Gastrocnemius medialis (tissue), 4 donors: ENCODE data around the gene HOXB5. TPM values are rescaled to one million over a fixed set of nuclear protein-coding genes. Genes with fewer than 3 reads are reported as not detected.

Experiments used
- ATAC-seq, 2 donors: fragments of 150-250 bp; one replicate each; pipeline ENCODE4 v1.9.1; 2016
- DNase-seq, 2 donors: peaks; one replicate each; pipeline ENCODE4 v3.0.0-alpha.2; 2019
- H3K27ac ChIP-seq, 4 donors: fragments of 200-600 bp; sonication (generic); 1 replicate in 1 of 4; 2 replicates in 3 of 4; pipeline ENCODE4 v1.5.1; 2016 to 2018; ENCODE audit warnings: mild to moderate bottlenecking in 2 of 4, moderate library complexity in 1 of 4
- H3K27me3 ChIP-seq, 3 donors: fragments of 200-600 bp; sonication (generic) in 2 of 3; 1 replicate in 1 of 3; 2 replicates in 2 of 3; pipeline versions ENCODE4 v1.5.1 to v1.6.0; 2016 to 2019; ENCODE audit warnings: mild to moderate bottlenecking in 1 of 3, moderate library complexity in 1 of 3
- H3K36me3 ChIP-seq, 2 donors: fragments of 200-600 bp; sonication (generic) in 1 of 2; one replicate each; pipeline ENCODE4 v1.5.1; 2017 to 2018
- H3K4me1 ChIP-seq, 2 donors: fragments of 200-600 bp; sonication (generic) in 1 of 2; one replicate each; pipeline ENCODE4 v1.5.1; 2016 to 2017; ENCODE audit warnings: mild to moderate bottlenecking in 2 of 2
- H3K4me3 ChIP-seq, 4 donors: fragments of 200-600 bp; sonication (generic) in 3 of 4; 1 replicate in 1 of 4; 2 replicates in 3 of 4; pipeline ENCODE4 v1.5.1; 2016 to 2019; ENCODE audit warnings: mild to moderate bottlenecking in 2 of 4
- H3K9me3 ChIP-seq, 3 donors: fragments of 200-600 bp; sonication (generic) in 2 of 3; 1 replicate in 1 of 3; 2 replicates in 2 of 3; pipeline ENCODE4 v1.5.1; 2016 to 2019
- POLR2A ChIP-seq, 2 donors: fragments of 450-650 bp; IDR thresholded peaks; one replicate each; pipeline ENCODE4 v1.6.1; 2017; ENCODE audit warnings: antibody characterized with exemption in 2 of 2, mild to moderate bottlenecking in 2 of 2, moderate library complexity in 2 of 2
- in situ Hi-C, 4 donors: fragments of 200-750 bp; cut with MboI; loops; one replicate each; pipeline versions ENCODE4 v1.15.0 to v1.8.0; 2017; ENCODE audit warnings: low sequenced_read_pairs in 4 of 4
- intact Hi-C: fragments of 100-400 bp; cut with DNase I; formaldehyde crosslinking; loops from one replicate; pipeline ENCODE4 v1.15.1; 2023; ENCODE audit warnings: low total_unique reads
- total RNA-seq, 4 donors: library from RNA; depleted of rRNA; stranded (reverse); fragments of >200 nt; gene quantifications; one replicate each; pipeline versions ENCODE4 v1.1.0 to v1.2.3, GENCODE V29; 2016
- TF ChIP-seq, protein P1 (sequence below), 5 experiments: fragments of 450-650 bp in 3 of 5; fragments of 200-600 bp in 2 of 5; sonication (generic) in 2 of 5; IDR thresholded peaks in 4 of 5; conservative IDR thresholded peaks in 1 of 5; 1 replicate in 4 of 5; 2 replicates in 1 of 5; pipeline ENCODE4 v1.5.1; 2016 to 2019; ENCODE audit warnings: antibody characterized with exemption in 5 of 5, mild to moderate bottlenecking in 3 of 5, moderate library complexity in 3 of 5

The HOXB5 gene
- total RNA-seq, 4 donors from 2014 or later = not detected

DNA sequence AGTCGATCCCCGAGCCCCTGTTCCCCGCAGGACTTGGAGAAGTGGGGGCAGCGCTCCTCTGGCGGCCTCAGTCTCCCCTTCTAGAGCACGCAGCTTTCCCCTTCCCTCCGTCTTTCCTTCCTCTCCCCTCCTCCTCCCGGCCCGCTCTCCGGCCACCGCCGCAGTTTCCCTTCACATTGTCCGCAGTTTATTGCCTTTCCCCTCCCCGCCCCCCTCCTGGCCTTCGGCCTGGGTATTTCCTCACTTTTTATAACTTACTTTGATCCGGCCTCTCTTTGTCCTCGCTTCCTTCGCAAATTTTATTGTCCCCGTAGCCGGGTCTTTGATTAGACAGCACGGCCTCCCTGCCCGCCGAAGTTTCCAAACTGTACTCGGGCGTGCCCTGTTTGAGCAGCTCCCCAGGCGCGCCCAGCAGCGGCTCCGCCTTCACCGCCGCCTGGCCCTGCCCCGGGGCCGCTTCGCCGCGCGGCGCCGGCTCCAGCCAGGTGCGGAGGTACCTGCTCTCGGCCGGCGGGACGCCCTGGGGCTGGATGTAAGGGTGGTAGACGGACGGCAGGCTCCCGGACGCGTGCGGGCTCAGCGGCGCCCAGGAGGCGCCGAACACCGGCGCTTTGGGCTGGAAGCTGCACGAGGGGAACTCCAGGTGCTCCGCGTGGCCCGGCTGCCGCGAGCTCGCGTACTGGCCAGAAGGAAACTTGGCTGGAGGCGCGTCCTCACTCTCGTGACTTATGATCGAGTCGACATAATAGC, 32.1 kb upstream of the HOXB5 start:
- H3K9me3 ChIP-seq = no peaks in the 10 kb centered on the region
- ATAC-seq = peak in 1 of 2 donors; percentile 30
- TF ChIP-seq POLR2A (IDR thresholded peaks at IDR 0.05) = no peak
- TF ChIP-seq, protein P1, sequence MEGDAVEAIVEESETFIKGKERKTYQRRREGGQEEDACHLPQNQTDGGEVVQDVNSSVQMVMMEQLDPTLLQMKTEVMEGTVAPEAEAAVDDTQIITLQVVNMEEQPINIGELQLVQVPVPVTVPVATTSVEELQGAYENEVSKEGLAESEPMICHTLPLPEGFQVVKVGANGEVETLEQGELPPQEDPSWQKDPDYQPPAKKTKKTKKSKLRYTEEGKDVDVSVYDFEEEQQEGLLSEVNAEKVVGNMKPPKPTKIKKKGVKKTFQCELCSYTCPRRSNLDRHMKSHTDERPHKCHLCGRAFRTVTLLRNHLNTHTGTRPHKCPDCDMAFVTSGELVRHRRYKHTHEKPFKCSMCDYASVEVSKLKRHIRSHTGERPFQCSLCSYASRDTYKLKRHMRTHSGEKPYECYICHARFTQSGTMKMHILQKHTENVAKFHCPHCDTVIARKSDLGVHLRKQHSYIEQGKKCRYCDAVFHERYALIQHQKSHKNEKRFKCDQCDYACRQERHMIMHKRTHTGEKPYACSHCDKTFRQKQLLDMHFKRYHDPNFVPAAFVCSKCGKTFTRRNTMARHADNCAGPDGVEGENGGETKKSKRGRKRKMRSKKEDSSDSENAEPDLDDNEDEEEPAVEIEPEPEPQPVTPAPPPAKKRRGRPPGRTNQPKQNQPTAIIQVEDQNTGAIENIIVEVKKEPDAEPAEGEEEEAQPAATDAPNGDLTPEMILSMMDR (IDR thresholded peaks at IDR 0.05 in 4 of 5, conservative IDR thresholded peaks at IDR 0.05 in 1 of 5) = no peak
- peak overlapping the region; percentile 39 to 53 (median 48) for H3K4me3 ChIP-seq
- H3K27me3 ChIP-seq = peaks cover 94 to 100% (median 98%) of the 10 kb centered on the region in 3 donors
- peaks cover 13 to 26% of the 10 kb centered on the region in 2 donors for H3K4me1 ChIP-seq
- no peak overlapping the region for H3K27ac ChIP-seq
- no peak for DNase-seq
- H3K36me3 ChIP-seq = no peaks in the 10 kb centered on the region
- in situ Hi-C loops = loop anchor here in 1 of 4 donors (10.0 to 25.0 kb wide), 2 partner anchors 112 to 321 kb away; partner anchors contain the start of gene HOXB13
- intact Hi-C loops = no loop called here

DNA sequence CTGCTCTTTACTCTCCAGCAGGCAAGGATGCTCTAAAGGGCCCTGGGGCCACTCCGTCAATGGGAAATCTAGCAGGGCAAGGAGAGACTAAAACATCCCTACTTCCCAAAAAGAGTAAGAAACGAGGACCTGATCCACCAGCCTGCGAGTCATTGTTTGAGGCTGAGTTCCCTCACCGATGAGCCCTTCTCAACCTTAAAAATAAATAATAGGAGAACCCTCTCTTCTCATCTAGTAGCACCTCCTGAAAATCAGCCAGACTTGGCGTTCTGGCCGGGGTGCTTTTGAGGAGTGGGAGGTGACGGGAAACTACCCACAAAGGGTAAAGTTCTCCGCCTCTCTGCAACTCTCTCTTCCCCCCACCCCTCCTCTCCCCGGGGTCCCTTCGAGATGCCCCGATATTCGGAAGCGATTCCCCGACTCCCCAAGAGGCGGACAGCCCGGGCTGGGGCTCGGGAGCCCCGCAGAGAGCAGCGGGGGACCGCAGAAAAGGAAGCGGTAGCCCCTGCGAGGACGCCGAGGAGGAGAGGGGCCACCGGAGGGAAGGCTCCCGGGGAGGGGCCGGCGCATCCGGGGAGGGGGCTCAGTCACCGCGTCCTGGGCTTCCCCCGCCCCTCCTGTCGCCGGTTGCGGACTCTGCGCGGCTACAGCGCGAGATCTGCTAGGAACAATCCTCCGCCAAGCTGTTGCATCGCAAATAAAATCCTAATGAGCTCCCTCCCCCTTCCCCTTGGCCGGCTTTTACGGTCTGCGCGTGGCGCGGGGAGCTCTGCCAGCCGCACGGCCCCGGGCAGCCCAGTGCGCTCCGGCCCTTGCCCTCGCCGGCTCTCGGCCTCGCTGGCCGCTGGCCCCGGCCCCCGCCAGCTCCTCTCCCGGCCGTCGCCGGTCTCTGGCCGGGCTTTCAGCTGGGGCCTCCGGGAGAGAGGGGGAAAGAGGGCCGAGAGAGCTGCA, 31.2 kb upstream of the HOXB5 start:
- in situ Hi-C loops (loop anchor here in 1 of 4 donors (10.0 to 25.0 kb wide), 2 partner anchors 112 to 320 kb away; partner anchors contain the start of gene HOXB13), intact Hi-C loops (no loop called here)
- DNase-seq (no peak), ATAC-seq (no peak)
- Histone ChIP-seq H3K27me3 (peaks cover 94 to 100% (median 98%) of the 10 kb centered on the region in 3 donors), H3K4me1 (peaks cover 13 to 26% of the 10 kb centered on the region in 2 donors), H3K9me3 (no peaks in the 10 kb centered on the region), H3K27ac (no peak overlapping the region), H3K4me3 (peak overlapping the region; percentile 39 to 53 (median 48)), H3K36me3 (no peaks in the 10 kb centered on the region)
- TF ChIP-seq, protein P1 (IDR thresholded peaks at IDR 0.05 in 4 of 5, conservative IDR thresholded peaks at IDR 0.05 in 1 of 5) = no peak
- TF ChIP-seq POLR2A (IDR thresholded peaks at IDR 0.05) = no peak

DNA sequence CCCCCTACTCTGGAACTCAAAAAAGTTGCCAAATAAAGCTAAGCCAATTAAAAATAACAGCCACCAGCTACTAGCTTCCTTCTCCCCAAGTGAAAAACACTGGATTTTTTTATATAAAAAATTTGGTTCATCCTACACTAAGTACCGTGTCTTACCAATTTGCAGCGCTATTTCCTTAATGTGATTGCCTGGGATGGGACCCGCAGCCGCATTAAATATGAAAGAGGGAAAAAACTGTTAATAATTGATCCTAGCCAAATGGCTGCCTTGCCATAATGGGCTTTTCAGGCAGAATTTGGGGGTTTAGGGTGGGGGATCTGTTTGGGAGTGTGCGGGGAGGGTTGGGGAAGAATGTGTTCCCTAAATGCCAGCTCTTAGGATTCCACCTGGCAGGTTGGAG, 30.5 kb upstream of the HOXB5 start:
- peaks cover 13 to 26% of the 10 kb centered on the region in 2 donors for H3K4me1 ChIP-seq
- intact Hi-C loops = no loop called here
- in situ Hi-C loops = loop anchor here in 1 of 4 donors (10.0 kb wide), 1 partner anchor 319 kb away; no protein-coding TSS in a partner anchor
- ATAC-seq (no peak), DNase-seq (no peak)
- H3K27me3 ChIP-seq = peaks cover 95 to 100% (median 98%) of the 10 kb centered on the region in 3 donors
- TF ChIP-seq, protein P1 (IDR thresholded peaks at IDR 0.05 in 4 of 5, conservative IDR thresholded peaks at IDR 0.05 in 1 of 5) = no peak
- TF ChIP-seq POLR2A (IDR thresholded peaks at IDR 0.05) = no peak
- H3K27ac ChIP-seq = no peak overlapping the region
- no peaks in the 10 kb centered on the region for H3K9me3 ChIP-seq
- H3K36me3 ChIP-seq = no peaks in the 10 kb centered on the region
- H3K4me3 ChIP-seq = no peak overlapping the region

DNA sequence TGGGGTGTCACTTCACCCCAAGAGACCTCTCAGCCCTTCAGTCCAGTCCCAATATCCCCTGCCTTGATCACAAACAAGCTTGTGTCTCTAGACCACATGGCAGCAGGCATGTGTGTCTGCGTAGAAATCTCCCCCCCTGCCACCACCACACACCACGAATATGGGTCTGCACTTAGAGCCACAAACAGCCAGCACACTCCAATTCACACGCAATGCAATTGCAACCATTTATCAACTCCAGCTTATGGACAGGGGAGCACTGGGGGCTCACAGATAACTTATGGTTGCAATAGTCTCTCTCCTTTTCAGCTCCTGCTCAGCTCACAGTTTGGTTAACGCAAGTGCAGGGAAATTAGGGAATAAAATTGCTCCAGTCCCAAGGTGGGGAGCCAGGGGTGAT, 30.0 kb upstream of the HOXB5 start:
- Histone ChIP-seq H3K27me3 (peaks cover 95 to 99% (median 98%) of the 10 kb centered on the region in 3 donors), H3K4me1 (peaks cover 13 to 26% of the 10 kb centered on the region in 2 donors), H3K36me3 (no peaks in the 10 kb centered on the region), H3K9me3 (no peaks in the 10 kb centered on the region), H3K27ac (no peak overlapping the region), H3K4me3 (no peak overlapping the region)
- no peak for TF ChIP-seq POLR2A (IDR thresholded peaks at IDR 0.05)
- TF ChIP-seq, protein P1 (IDR thresholded peaks at IDR 0.05 in 4 of 5, conservative IDR thresholded peaks at IDR 0.05 in 1 of 5) = no peak
- no peak for ATAC-seq
- intact Hi-C loops = no loop called here
- in situ Hi-C loops = loop anchor here in 1 of 4 donors (10.0 kb wide), 1 partner anchor 319 kb away; no protein-coding TSS in a partner anchor
- no peak for DNase-seq
